Osteocyte (in vitro differentiated cells): ENCODE measurements around the gene WDR11. TPM values are rescaled to one million over a fixed set of nuclear protein-coding genes. Genes with fewer than 3 reads are reported as not detected.

Source experiments
- DNase-seq: peaks from one replicate; pipeline ENCODE4 v3.0.0; 2021; ENCODE audit warnings: mixed read lengths; ENCODE audit not compliant: unreplicated experiment; ENCODE audit errors: extremely low spot score
- H3K27ac Mint-ChIP-seq: one replicate; pipeline ENCODE4 v1.8.0; 2021; ENCODE audit warnings: mild to moderate bottlenecking, mixed read lengths; ENCODE audit not compliant: unreplicated experiment
- H3K27me3 Mint-ChIP-seq: one replicate; pipeline ENCODE4 v1.8.0; 2021; ENCODE audit warnings: mixed read lengths; ENCODE audit not compliant: unreplicated experiment
- H3K36me3 Mint-ChIP-seq: one replicate; pipeline ENCODE4 v1.8.0; 2021; ENCODE audit warnings: mixed read lengths; ENCODE audit not compliant: unreplicated experiment
- H3K4me1 Mint-ChIP-seq: one replicate; pipeline ENCODE4 v1.8.0; 2021; ENCODE audit warnings: mixed read lengths; ENCODE audit not compliant: unreplicated experiment
- H3K4me3 Mint-ChIP-seq: one replicate; pipeline ENCODE4 v1.8.0; 2021; ENCODE audit warnings: mild to moderate bottlenecking, moderate library complexity, mixed read lengths; ENCODE audit not compliant: unreplicated experiment
- H3K9me3 Mint-ChIP-seq: one replicate; pipeline ENCODE4 v1.8.0; 2021; ENCODE audit warnings: mixed read lengths; ENCODE audit not compliant: unreplicated experiment
- CTCF ChIP-seq: fragments of 200-600 bp; sonication (generic); IDR thresholded peaks from 2 replicates; pipeline ENCODE4 v1.5.0; 2021; ENCODE audit warnings: antibody characterized with exemption, mild to moderate bottlenecking, moderate library complexity
- total RNA-seq: library from RNA; stranded (reverse); gene quantifications from 2 replicates; pipeline ENCODE4 v1.2.1, GENCODE V29; 2021

The WDR11 gene
- total RNA-seq, 1 donor from 2014 or later, result 61.8 TPM

DNA sequence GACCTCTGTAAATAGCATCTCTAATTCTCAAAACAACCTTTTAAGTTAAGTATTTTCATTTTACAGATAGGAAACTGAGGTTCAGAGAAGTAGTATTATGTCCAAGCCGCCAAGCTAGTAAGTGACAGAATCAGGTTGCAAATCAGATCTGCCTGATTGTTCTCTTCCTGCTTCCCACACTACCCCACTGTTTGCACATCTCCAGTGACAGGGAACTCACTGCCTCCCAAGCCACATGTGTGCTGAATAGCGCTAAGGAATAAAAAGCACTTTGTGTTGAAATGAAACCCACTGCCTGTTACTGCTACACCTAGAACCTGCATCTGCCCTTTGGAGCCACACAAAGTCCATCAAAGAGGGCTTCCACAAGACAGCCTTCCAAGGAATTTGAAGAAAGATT lies 45.1 kb upstream of the WDR11 start:
- H3K27ac Mint-ChIP-seq, result no peak overlapping the region
- peak; percentile 11 for DNase-seq
- H3K4me1 Mint-ChIP-seq, result no peaks in the 10 kb centered on the region
- no peak overlapping the region for H3K4me3 Mint-ChIP-seq
- no peak for TF ChIP-seq CTCF
- H3K9me3 Mint-ChIP-seq, result no peaks in the 10 kb centered on the region
- no peaks in the 10 kb centered on the region for H3K36me3 Mint-ChIP-seq
- H3K27me3 Mint-ChIP-seq, result peaks cover 8% of the 10 kb centered on the region

- H3K36me3 Mint-ChIP-seq, result no peaks in the 10 kb centered on the region
These were observed 40.9 kb upstream of the WDR11 start for GRCh38 chr10:120810298-120810697.

DNA sequence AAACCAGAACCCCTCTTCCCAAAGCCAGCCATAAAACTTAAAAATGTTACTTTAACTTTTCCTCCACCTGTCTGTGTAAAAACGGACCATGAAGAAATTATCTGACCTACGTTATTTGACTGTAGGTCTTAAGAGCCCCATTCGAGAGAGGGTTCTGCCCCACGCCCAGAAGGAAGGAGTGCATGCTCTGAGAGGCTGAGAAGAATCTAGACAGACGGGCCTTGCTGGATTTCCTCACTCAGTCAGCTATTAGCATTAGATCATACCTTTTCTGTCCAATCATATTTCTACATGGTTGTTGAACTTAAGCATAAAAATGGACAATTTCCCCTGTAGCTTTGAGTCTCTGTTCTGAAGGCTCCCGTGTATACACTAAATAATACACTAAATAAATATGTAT lies 38.1 kb upstream of the WDR11 start:
- Mint-ChIP-seq H3K27ac (no peak overlapping the region), H3K27me3 (peaks cover 12% of the 10 kb centered on the region), H3K36me3 (no peaks in the 10 kb centered on the region), H3K9me3 (no peaks in the 10 kb centered on the region), H3K4me1 (no peaks in the 10 kb centered on the region), H3K4me3 (no peak overlapping the region)
- peak; percentile 4 for DNase-seq
- TF ChIP-seq CTCF, result no peak

More at GRCh38 chr10:120810298-120810697, 40.9 kb upstream of the WDR11 start:
- H3K27me3 Mint-ChIP-seq, result peaks cover 15% of the 10 kb centered on the region
- H3K4me3 Mint-ChIP-seq, result no peak overlapping the region
- TF ChIP-seq CTCF, result no peak
- peak; percentile 65 for DNase-seq
- H3K27ac Mint-ChIP-seq, result no peak overlapping the region
- no peaks in the 10 kb centered on the region for H3K9me3 Mint-ChIP-seq
- no peaks in the 10 kb centered on the region for H3K4me1 Mint-ChIP-seq

DNA sequence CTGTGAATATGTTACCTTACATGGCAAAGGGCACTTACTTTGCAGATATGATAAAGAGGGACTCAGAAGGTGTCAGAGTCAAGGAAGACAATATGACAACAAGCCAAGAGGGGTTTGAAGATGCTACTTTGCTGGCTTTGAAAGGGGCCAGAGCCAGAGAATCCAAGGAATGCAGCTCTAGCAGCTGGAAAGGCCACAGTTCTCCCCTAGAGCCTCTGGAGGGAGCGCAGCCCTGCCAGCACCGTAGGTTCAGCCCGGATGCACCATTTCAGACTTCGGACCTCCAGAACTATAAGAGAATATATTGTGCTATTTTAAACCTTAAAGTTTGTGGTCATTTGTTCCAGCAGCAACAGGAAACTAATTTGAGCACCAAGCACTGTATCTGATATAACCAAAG lies 32.9 kb upstream of the WDR11 start:
- Mint-ChIP-seq H3K27me3 (peaks cover 7% of the 10 kb centered on the region), H3K4me1 (no peaks in the 10 kb centered on the region), H3K27ac (no peak overlapping the region), H3K36me3 (no peaks in the 10 kb centered on the region), H3K9me3 (no peaks in the 10 kb centered on the region), H3K4me3 (no peak overlapping the region)
- TF ChIP-seq CTCF, result no peak
- DNase-seq, result no peak

GRCh38 chr10:120819366-120819765 lies 31.8 kb upstream of the WDR11 start:
- no peak for DNase-seq
- TF ChIP-seq CTCF, result no peak
- H3K4me1 Mint-ChIP-seq, result no peaks in the 10 kb centered on the region
- no peak overlapping the region for H3K4me3 Mint-ChIP-seq
- no peaks in the 10 kb centered on the region for H3K36me3 Mint-ChIP-seq
- H3K27me3 Mint-ChIP-seq, result peaks cover 7% of the 10 kb centered on the region
- no peak overlapping the region for H3K27ac Mint-ChIP-seq
- H3K9me3 Mint-ChIP-seq, result no peaks in the 10 kb centered on the region
